Jurkat, Clone E6-1 (cell line): ENCODE data around the gene PRC1.

Experiments
- DNase-seq: peaks from one replicate; pipeline ENCODE4 v3.0.0-alpha.2; 2011; ENCODE audit warnings: low read depth, low spot score
- H3K4me3 ChIP-seq: 2 replicates; pipeline ENCODE4 v1.5.1; 2011; ENCODE audit warnings: mild to moderate bottlenecking, low read length, control low read depth, moderate library complexity

PRC1 gene

DNA sequence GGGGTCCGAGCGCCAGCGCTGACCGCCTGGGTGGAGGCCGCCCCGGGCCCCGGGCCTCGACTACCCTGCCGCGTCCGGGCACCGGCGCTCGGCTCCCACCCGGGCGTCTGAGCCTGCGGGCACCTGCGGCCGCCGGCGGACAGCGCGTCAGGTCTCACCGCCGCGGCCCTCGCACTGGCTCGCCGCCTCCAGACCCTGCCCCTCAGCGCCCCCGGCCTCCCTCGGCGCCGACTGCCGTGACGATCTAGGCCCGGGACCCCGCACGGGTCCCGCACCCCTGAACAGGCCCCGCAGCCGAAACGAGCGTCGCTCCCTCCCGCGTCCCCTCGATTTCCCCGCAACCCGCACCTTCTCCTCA is 297 bp downstream of the PRC1 start:
- peak overlapping the region; percentile 80 for H3K4me3 ChIP-seq
- no peak for DNase-seq

DNA sequence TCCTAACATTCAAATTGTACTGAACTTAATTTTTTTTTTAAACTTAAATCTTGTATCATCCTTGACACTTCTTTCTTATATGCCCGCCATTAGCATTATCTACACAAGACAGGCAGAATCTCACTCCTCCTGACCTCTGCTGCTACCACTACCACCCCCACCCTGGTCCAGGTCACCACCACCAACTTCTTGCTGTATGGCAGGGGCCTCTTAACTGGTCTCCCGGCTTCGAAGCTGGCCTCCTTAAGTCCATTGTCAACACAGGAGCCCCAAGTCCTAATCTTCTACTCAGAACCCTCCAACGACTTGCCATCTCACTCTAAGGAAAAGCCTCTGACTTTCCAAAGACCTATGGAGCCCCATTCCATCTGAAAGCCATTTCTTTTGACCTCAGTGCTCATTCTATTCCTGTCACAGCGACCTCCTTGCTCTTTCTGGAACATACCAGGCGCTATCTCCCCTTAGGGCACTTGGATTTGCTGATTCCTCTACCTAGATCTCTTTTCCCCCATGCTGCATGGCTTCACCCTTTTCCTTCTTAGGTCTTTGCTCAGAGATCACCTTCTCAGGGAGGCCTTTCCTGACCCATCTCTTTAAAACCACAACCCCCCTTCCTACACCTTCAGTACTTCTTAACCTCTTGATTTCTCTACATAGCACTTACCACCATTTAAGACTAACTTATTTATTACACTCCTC is 2.6 kb downstream of the PRC1 start:
- H3K4me3 ChIP-seq = no peak overlapping the region
- no peak for DNase-seq

DNA sequence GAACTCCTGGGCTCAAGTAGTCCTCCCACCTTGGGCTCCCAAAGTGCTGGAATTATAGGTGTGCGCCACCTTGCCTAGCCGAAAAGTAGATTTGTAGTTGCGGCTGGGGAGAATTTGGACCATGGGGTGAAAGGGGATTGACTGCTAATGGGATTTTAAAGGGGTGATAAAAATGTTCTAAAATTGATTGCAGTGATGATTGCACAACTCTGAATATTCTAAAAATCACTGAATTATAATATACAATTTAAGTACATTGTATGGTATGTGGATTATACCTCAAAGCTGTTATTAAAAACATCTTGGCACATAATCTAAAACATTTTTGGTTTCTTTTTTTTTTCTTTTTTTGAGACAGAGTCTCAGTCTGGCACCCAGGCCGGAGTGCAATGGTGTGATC is 3.9 kb downstream of the PRC1 start:
- no peak for DNase-seq
- no peak overlapping the region for H3K4me3 ChIP-seq

DNA sequence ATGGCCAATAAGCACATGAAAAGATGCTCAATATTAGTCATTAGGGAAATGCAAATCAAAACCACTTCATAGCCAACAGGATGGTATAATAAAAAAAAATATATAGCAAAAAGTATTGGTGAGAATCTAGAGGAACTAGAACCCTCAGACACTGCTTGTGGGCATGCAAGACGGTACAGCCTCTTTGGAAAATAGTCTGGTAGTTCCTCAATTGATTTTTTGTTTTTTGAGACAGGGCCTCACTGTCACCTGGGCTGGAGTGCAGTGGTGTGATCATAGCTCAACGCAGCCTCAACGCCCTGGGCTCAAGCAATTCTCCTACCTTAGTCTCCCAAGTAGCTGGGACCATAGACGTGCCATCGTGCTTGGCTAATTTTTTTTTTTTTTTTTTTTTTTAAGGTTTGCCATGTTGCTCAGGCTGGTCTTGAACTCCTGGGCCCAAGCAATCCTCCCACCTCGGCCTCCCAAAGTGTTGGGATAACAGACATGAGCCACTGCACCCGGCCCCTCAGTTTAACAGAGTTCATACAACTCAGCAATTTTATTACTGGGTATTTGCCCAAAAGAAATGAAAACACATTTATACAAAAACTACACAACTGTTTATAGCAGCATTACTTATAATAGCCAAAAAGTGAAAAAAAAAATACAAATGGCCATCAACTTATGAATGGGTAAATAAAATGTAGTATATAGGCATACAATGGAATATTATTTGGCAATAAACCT is 5.1 kb downstream of the PRC1 start:
- H3K4me3 ChIP-seq = no peak overlapping the region
- DNase-seq = no peak

DNA sequence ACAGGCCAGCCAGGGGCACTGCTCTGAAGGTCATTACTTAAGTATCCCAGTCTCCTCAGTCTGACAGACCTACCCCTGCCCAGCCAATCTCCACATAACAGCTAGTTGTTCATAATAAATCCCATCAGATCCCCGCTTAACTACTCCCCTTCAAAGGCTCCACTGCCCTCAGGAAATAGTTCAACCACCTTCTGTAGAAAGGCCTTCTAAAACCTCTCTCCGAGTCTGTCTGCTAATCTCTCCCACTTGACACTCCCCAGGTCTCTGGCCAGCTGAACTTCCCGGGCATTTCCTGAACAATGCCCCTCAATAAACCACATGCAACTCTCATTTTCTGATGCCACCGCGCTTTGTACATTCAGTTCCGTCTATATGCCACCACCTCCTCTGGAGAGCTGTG is 6.0 kb downstream of the PRC1 start:
- H3K4me3 ChIP-seq = no peak overlapping the region
- no peak for DNase-seq

DNA sequence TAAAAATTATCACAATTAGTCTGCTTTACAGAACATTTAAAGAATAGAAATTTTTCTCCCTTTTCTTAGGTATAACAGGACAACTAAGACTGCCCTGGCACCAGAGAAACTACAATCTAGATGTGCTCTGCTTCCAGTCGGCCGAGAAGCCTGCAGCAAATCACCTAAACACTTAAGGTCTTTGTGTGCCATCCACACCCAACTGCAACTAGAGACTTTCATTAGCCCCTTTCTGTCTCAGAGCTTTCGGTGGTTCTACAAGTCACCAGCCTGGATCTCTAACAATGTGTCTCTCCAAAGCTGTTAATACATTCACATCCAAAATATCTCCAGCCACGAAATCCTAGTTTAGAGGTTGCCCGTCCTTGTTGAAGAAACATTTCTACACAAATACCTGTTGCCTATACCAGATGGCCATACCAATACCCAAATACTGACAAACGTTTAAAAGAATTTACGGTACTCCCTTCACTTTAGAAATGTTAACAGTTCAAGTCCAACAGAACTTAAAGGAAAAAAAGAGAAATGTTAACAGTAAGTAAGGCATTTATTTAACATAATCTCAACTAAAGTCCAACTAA is 6.7 kb downstream of the PRC1 start:
- no peak overlapping the region for H3K4me3 ChIP-seq

DNA sequence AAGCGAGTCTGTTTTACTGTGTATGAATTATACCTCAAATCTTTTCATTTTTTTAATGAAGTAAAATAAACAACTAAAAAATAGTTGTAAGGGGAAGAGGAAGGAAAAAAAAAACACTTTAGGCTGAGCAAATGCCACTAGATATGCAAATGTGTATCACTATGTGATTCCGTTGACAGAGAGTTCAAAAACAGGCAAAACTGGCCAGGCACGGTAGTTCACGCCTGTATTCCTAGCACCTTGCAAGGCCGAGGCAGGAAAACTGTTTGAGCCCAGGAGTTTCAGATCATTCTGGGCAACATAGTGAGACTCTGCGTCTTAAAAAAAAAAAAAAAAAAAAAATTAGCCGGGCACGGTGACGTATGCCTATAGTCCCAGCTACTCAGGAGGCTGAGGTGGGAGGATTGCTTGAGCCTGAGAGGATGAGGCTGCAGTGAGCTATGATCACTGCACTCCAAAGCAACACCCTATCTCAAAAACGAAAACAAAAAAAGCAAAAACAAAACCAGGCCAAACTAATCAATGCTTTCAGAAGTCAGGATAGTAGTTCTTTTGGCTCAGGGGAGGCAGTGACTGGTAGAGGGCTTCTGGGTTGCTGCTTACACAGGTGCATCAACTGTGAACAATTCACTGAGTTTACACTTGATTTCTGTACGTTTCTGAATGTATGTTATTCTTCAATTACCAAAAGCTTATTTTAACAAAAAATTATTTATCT is 7.4 kb downstream of the PRC1 start:
- DNase-seq = no peak
- no peak overlapping the region for H3K4me3 ChIP-seq

More for the DNA sequence above, 6.7 kb downstream of the PRC1 start:
- DNase-seq = no peak

DNA sequence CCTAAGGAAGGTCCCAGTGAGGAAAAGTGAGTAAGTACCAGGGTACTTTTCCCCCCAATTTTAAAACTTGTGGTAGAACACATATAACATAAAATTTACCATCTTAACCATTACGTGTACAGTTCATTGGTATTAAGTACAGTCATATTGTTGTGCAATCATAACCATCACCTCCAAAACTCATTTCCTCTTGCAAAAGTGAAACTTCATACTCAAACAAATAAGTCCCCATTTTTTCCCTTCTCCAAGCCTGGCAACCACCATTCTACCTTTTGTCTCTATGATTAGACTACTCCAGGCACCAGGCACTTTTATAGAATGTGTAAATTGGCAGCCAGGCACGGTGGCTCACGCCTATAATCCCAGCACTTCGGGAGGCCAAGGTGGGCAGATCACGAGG is 12.2 kb downstream of the PRC1 start:
- no peak for DNase-seq
- H3K4me3 ChIP-seq = no peak overlapping the region

DNA sequence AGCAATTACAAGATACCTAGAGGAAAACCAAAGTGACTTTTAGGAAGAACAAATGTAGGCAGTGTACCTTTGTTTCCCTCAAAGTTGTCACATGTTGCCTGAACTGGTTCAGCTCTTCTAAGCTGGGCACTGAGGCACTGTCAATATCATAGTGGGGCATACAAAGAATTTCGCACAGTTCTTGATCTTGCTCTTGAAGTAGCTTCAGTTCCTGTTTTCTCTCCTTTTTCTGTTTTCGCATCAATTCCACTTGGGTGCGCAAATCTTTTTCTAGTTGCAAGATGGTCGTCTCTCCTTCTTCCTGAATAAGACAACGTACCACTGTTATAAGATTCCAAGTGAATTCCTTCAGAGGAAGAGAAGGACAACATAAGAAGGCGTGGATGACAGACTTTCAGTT is 12.7 kb downstream of the PRC1 start:
- no peak overlapping the region for H3K4me3 ChIP-seq
- no peak for DNase-seq

DNA sequence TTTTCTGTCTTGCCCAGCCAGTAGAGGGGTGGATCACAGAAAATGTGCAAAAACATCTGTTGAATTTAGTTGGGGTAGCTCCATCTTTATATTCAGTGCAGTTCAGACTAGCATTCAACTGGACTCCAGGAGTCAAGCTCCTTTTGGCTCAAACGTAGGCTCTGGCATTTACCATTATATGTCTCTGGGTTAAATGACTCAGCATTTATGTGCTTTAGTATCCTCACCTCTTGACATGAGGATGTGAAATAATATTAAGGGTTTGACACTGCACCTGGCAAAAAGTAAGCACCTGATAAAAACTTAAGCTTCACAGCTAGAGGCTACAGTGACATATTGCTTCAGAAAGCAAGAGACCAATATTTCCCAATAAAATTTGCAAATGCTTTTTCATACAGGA is 14.8 kb downstream of the PRC1 start:
- H3K4me3 ChIP-seq = no peak overlapping the region
- no peak for DNase-seq

DNA sequence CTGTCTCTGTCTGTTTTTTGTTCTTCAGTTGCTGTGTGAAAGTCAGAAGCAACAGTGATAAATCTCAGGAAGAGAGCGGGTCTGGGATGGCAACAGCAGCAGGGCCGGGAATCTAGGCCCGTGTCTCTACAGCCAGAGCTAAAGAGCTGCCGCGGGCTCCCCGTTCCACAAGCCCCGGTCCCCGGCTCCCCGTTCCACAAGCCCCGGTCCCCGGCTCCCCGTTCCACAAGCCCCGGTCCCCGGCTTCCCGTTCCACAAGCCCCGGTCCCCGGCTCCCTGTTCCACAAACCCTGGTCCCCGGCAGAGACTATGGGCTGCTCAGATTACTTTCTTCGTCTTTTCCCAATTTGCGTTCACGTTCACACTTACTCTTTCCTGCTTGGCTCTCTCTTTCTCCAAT is 20.1 kb downstream of the PRC1 start:
- no peak for DNase-seq

DNA sequence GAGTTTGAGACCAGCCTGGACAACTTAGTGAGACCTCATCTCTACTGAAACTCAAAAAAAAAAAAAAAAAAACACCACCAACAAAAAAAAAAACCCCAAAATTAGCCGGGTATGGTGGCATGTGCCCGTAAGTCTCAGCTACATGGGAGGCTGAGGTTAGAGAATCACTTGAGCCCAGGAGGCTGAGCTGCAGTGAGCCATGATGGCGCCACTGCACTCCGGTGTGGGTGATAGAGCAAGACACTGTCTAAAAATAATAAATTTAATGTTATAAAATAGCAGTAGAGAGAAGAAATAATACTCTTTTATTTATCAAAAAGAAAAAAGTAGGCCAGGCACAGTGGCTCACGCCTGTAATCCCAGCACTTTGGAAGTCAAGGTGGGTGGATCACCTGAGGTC is 22.2 kb downstream of the PRC1 start:
- no peak for DNase-seq
- H3K4me3 ChIP-seq = no peak overlapping the region

More for the DNA sequence above, 20.1 kb downstream of the PRC1 start:
- no peak overlapping the region for H3K4me3 ChIP-seq

DNA sequence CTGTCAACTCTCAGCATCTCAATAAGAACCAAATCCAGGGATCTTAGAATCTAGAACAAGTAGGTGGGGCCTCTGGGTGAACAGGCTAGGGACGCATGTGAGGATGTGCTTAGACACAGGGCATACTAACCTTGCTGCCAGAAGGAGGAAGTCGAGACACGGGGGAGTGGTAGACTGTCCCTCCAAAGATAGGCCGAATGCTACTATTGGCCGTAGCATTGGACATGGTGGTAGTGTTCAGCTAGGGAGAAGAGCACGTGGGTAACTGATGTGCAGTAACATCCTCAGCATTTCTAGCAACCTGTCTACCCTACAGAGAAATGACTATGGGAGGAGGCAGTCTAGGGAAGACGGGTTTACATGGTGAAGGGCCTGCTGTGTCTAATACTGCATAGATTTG is 24.1 kb downstream of the PRC1 start:
- no peak overlapping the region for H3K4me3 ChIP-seq
- no peak for DNase-seq

DNA sequence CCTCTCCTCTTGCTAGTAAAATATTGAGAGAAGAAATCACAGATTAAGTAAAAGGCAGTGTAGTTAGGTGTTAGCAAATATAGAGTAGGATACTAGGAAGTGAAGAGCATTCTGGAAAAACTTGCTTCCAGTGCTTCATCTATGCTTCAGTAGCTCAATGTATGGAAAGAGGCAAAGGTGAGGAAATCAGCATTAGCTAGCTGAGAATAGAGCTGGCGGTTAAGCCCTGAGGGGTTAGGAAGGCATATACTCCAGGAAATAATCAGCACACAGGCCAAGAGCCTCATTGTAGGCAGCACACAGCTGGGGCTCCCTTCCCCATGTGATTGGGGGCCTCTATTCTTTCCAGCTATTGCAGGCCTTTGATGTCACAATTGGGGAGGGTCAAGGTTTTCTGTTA is 25.9 kb downstream of the PRC1 start:
- no peak for DNase-seq
- H3K4me3 ChIP-seq = no peak overlapping the region

DNA sequence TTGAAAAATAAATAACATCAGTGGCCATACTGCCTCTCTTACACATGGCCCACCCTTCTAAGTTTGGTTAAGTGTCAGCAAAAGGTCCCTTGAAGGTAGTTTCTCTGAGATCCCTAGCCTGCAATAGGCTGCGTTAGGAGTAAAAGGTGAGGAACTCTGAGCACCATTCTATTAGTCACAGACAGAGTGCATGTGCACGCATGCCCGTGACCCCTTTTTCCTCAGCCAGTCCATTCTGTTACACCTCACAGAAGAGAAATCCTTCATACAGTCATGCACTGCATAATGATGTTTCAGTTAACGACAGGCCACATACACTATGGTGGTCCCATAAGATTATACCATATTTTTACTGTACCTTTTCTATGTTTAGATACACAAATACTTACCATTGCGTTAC is 27.1 kb downstream of the PRC1 start:
- no peak overlapping the region for H3K4me3 ChIP-seq
- DNase-seq = no peak

DNA sequence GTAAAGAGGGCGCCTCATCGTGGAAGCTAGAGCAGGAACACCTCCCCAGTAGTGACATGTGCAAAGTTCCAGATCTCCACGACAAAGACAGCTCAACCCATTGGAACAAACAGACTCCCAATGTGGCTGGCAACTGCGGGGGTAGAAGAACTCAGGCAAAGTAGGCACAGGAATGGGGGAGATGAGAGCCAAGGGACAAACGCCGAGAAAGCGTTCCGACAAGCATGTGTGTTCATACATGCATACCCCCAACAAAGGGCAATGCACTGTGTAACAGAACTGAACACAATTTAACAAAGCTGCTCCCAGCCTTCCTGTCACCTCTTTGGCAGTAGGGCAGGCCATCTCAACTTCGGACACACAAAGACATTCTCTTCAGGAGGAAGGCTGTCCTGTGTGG is 28.1 kb downstream of the PRC1 start:
- H3K4me3 ChIP-seq = no peak overlapping the region
- DNase-seq = no peak

DNA sequence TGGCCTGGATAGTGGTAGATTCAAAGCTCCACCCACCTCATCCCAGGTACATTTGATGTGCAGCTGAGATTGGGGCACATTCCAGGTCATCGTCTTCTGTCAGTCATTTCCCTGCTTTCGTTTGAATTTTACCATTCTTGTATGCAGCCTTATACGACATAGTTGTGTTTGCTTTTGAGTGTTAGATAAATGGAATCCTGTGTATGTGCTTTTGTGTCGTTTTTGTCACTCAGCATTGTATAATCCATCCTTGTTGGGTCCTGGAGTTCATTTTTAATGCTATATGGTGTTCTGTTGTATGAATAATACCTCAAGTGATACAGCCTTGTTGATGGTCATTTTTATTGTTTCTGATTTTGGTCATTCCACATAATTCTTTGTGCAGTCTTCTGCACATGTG is 32.3 kb downstream of the PRC1 start:
- H3K4me3 ChIP-seq = no peak overlapping the region
- no peak for DNase-seq

DNA sequence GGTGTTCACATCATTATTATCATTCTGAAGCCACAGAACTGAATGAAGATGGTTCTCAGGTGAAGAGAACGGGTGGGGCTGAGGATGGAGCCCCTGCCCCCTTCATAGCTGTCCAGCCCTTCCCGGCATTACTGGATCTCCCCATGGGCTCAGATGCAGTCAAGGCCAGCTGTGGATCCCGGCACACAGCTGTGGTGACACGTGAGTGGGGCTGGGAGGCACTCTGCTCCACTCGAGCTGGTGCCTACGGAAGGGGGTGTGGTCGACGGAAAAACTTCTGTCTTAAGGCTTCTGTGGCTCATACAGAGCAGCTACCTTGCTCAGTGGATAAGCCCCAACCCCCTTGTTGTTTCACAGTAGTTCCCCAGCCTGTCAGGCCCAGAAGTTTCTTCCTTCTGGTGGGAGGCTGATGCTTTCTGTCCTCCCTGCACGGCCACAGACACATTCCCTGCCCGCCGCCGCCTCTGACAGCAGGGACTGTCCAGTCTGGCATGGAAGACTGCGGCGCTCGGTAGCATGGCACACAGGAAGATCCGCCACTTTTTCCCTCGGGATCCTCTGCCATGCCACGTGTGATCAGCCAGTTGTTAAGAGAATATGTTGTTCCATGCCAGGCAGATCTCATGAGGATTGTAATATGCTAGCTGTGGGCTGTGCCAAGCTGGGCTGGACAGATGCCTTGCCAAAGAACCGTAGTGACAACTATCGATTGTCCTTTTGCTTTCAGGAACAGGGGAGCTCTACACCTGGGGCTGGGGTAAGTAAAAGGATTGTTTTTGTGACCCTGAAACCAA is 33.8 kb downstream of the PRC1 start:
- no peak for DNase-seq
- H3K4me3 ChIP-seq = no peak overlapping the region

DNA sequence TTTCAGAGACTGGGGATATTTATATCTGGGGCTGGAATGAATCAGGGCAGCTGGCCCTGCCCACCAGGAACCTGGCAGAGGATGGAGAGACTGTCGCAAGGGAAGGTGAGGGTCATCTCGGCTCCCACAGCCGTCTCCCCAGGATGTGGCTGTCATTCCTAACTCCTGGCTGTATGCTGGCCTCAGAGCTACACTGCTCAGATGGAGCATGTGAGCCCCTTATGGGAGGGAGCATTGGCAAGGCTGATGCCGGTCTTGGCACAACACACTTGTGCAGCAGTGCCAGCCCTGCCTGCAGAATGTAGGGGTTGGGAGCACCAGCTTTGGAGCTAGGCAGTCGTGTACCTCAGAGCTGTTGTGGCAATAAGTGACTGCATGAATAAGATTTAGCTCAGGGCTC is 34.4 kb downstream of the PRC1 start:
- DNase-seq = no peak
- H3K4me3 ChIP-seq = no peak overlapping the region
